ENCODE measurements around the gene CALCA. TPM values are rescaled to one million over a fixed set of nuclear protein-coding genes. Genes with fewer than 3 reads are reported as not detected.
"Not testable (repeated sequence)": the region's sequence is repeated elsewhere in the genome, so short reads cannot be mapped to it uniquely, and the experiment has no call there.

CALCA gene, protein sequence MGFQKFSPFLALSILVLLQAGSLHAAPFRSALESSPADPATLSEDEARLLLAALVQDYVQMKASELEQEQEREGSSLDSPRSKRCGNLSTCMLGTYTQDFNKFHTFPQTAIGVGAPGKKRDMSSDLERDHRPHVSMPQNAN
- not detected in 2 replicates for total RNA-seq

DNA sequence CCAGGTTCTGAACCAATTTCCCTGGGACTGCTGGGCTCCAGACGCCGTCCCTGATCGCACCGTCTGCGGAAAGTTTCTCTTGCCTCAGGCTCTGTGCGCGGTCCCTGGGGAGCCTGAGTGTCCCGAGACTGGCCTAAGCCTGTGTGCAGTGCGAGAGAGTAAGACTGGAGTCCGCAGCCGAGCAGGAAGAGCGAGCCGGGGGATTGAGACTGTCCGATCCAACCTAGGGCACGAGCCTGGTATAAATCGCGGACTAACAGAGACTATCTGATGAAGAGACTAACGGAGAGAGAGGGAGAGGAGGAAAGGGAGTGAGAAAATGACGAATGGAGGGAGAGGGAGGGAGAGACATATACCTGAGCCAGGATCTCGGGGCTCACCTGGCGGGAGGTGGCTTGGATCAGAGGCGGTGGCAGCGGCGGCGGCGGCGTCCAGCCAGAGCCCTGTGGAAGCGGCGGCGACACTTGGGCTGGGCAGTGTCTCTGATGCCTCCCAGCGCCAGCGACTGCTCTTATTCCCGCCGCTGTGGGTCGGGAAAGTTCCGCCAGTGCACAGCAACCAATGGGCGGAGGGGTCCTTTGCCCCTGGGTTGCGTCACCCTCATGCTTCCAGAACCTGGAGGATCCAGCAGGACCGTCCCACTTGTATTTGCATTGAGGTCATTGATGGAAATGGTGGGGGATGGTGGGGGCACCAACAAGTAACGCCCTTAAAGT, at the start of gene CALCA:
CALCA (minus strand) TSS at position 487 of the 716 bp plus-strand sequence. CDS start 1,159 bp downstream, outside the sequence.
- DNase-seq (ENCODE audit: low spot score) = no peak
- Mint-ChIP-seq H3K4me1 (ENCODE audit: low read depth) (peaks cover 33% of the 10 kb centered on the region), H3K27me3 (ENCODE audit: insufficient read depth) (peaks cover 63% of the 10 kb centered on the region), H3K9me3 (no peaks in the 10 kb centered on the region), H3K4me3 (peak within 1 kb of the TSS; percentile 73), H3K36me3 (ENCODE audit: low read depth) (peaks cover 2% of the 10 kb centered on the region), H3K27ac (no peak within 1 kb of the TSS)
- intact Hi-C loops (cut with micrococcal nuclease) = loop anchor here (2.0 to 10.0 kb wide), 3 partner anchors 63 to 1633 kb away; no protein-coding TSS in a partner anchor

DNA sequence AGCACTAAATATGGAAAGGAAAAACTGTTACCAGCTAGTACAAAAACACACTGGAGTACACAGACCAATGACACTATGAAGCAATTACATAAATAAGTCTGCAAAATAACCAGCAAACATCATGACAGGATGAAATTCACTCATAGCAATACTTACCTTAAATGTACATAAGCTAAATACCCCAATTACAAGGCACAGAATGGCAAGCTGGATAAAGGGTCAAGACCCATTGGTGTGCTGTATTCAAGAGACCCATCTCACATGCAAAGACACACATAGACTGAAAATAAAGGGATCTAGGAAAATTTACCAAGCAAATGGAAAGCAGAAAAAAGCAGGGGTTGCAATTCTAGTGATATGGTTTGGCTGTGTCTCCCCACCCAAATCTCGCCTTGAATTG, 44.0 kb upstream of the CALCA start:
- H3K9me3 Mint-ChIP-seq = peaks cover 26% of the 10 kb centered on the region
- no peak for DNase-seq (ENCODE audit: low spot score)
- H3K27me3 Mint-ChIP-seq (ENCODE audit: insufficient read depth) = peaks cover 22% of the 10 kb centered on the region
- no peaks in the 10 kb centered on the region for H3K4me1 Mint-ChIP-seq (ENCODE audit: low read depth)
- H3K4me3 Mint-ChIP-seq = no peak overlapping the region
- intact Hi-C loops (cut with micrococcal nuclease) = no loop called here
- no peaks in the 10 kb centered on the region for H3K36me3 Mint-ChIP-seq (ENCODE audit: low read depth)
- H3K27ac Mint-ChIP-seq = no peak overlapping the region

DNA sequence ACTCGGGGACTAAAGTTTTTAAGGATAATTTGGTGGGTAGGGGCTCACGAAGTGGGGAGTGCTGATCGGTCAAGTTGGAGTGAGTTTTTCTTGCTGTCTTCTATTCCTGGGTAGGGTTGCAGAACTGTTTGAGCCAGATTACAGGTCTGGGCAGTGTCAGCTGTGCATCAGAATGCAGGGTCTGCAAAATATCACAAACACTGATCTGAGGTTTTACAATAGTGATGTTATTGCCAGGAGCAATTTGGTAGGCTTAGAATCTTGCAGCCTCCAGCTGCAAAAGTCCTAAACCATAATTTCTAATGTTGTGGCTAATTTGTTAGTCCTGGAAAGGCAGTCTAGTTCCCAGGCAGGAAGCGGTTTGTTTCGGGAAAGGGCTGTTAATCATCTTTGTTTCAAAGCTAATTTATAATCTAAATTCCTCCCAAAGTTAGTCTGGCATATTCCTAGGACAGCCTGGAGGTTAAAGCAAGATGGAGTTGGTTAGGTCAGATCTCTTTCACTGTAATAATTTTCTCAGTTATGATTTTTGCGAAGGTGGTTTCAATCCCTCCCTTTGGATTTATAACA, 39.7 kb upstream of the CALCA start:
- Mint-ChIP-seq H3K27ac (no peak overlapping the region), H3K36me3 (ENCODE audit: low read depth) (no peaks in the 10 kb centered on the region), H3K9me3 (peaks cover 16% of the 10 kb centered on the region), H3K4me1 (ENCODE audit: low read depth) (no peaks in the 10 kb centered on the region), H3K4me3 (no peak overlapping the region), H3K27me3 (ENCODE audit: insufficient read depth) (peaks cover 40% of the 10 kb centered on the region)
- intact Hi-C loops (cut with micrococcal nuclease) = no loop called here
- no peak for DNase-seq (ENCODE audit: low spot score)

DNA sequence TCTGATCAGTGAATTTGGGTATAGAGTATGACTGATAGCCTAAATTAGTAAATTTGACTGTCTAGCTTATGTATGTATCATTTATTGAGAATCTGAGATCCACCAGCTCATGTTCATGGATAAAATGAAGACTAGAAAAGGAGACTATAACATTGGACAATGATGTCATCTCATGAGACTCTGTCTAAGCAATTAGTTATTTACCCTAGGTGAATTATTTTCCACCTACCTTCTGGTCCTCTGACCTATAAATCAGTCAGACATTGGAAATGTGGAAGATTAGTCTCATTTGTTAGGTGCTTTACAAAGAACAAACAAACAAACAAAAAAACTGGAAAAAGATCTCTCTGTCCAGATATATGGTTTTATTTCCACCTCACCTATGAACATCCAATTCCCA, 38.7 kb upstream of the CALCA start:
- intact Hi-C loops (cut with micrococcal nuclease) = no loop called here
- H3K4me3 Mint-ChIP-seq = no peak overlapping the region
- peaks cover 7% of the 10 kb centered on the region for H3K9me3 Mint-ChIP-seq
- no peaks in the 10 kb centered on the region for H3K36me3 Mint-ChIP-seq (ENCODE audit: low read depth)
- no peak overlapping the region for H3K27ac Mint-ChIP-seq
- H3K4me1 Mint-ChIP-seq (ENCODE audit: low read depth) = no peaks in the 10 kb centered on the region
- DNase-seq (ENCODE audit: low spot score) = no peak
- H3K27me3 Mint-ChIP-seq (ENCODE audit: insufficient read depth) = peaks cover 42% of the 10 kb centered on the region

DNA sequence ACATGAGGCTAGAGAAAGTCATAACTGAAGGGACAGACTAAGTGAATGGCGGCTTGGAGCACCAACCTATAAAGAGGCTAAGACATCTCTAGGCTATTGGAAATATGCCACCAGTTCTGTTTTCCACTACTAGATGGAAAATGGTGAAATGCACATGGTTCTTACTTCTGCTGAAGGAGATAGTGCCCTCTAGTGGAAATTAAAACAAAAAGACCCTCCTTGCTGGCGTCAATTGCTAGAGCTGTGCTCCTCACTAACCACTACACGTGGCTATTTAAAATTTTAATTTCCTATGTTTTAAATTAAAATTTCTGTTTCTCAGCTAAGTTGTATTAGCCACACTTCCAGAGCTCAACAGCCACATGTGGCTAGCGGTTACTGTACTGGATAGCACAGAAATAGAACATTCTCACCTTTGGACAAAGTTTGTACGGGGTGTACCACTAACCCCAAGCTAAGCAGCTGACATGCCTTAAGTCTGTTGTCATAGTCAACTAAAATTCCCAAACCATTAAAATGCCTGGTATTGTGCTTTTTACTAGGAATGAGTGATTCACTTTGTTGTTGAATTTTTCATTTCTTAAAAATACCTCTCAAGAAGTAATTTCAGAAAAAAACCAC, 34.1 kb upstream of the CALCA start:
- Mint-ChIP-seq H3K9me3 (no peaks in the 10 kb centered on the region), H3K27me3 (ENCODE audit: insufficient read depth) (peaks cover 55% of the 10 kb centered on the region), H3K36me3 (ENCODE audit: low read depth) (no peaks in the 10 kb centered on the region), H3K4me3 (no peak overlapping the region), H3K4me1 (ENCODE audit: low read depth) (no peaks in the 10 kb centered on the region), H3K27ac (no peak overlapping the region)
- intact Hi-C loops (cut with micrococcal nuclease) = loop anchor here (1.0 to 10.0 kb wide), 6 partner anchors 32 to 491 kb away; no protein-coding TSS in a partner anchor
- DNase-seq (ENCODE audit: low spot score) = no peak

DNA sequence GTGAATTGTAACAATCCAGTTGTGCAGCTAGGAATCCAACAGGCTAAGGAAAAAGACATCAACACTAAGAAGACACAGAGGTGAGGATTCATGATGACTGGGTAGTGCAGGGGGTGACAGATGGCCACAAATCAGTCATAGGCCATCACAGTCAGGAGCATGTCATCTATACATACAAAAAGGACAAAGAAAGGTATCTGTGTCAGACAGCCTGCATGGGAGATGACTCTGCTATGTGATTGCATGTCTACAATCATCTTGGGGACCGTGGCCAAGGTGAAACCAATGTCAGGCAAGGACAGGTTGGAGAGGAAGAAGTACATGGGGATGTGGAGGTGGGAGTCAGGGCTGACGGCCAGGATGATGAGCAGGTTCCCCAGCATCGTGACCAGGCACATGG, 16.0 kb upstream of the CALCA start:
- H3K4me3 Mint-ChIP-seq; DNase-seq (ENCODE audit: low spot score); intact Hi-C loops (cut with micrococcal nuclease); H3K4me1 Mint-ChIP-seq (ENCODE audit: low read depth); H3K36me3 Mint-ChIP-seq (ENCODE audit: low read depth); H3K27me3 Mint-ChIP-seq (ENCODE audit: insufficient read depth); H3K9me3 Mint-ChIP-seq; H3K27ac Mint-ChIP-seq: not testable (repeated sequence)

DNA sequence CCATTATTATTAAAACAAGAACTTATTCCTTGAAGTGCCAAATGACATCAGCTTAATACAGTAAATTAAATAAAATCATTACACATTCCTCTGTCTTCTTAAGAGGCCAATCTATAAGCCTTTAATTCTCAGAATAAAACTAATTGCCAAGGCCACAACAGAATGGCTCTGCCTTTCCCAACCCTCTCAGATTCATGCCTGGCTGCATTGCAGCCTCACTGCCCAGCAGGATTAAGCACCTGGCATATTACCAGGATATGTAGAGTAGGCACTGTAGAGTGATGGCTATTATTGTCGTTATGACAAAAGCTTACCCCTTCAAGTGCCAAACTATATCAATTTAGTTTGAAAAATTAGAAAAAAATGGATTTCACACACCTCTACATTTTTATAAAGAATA, 9.4 kb upstream of the CALCA start:
- Mint-ChIP-seq H3K4me3 (no peak overlapping the region), H3K9me3 (no peaks in the 10 kb centered on the region), H3K36me3 (ENCODE audit: low read depth) (no peaks in the 10 kb centered on the region), H3K4me1 (ENCODE audit: low read depth) (no peaks in the 10 kb centered on the region), H3K27me3 (ENCODE audit: insufficient read depth) (peaks cover 38% of the 10 kb centered on the region), H3K27ac (no peak overlapping the region)
- DNase-seq (ENCODE audit: low spot score) = no peak
- intact Hi-C loops (cut with micrococcal nuclease) = no loop called here

DNA sequence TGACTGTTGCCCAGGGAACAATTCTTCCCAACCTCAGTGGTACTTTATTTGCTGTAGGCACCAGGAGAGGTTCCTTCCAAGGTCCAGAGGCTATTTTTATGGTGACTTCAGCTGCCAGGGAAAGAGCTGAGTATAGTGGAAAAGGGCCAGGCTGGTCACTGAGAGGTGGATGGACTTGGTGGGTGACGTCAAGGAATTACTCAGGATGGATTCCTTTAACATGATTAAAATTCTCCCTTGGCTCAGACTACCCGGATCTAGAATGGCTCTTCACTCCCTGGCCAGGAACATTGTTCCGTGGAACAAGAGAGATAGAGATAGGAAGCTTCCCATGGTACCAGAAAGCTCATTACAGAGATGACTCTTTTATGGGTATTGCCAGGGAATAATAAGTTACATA, 8.7 kb upstream of the CALCA start:
- Mint-ChIP-seq H3K36me3 (ENCODE audit: low read depth) (no peaks in the 10 kb centered on the region), H3K9me3 (no peaks in the 10 kb centered on the region), H3K27me3 (ENCODE audit: insufficient read depth) (peaks cover 44% of the 10 kb centered on the region), H3K27ac (no peak overlapping the region), H3K4me1 (ENCODE audit: low read depth) (no peaks in the 10 kb centered on the region), H3K4me3 (no peak overlapping the region)
- DNase-seq (ENCODE audit: low spot score) = no peak
- intact Hi-C loops (cut with micrococcal nuclease) = no loop called here

DNA sequence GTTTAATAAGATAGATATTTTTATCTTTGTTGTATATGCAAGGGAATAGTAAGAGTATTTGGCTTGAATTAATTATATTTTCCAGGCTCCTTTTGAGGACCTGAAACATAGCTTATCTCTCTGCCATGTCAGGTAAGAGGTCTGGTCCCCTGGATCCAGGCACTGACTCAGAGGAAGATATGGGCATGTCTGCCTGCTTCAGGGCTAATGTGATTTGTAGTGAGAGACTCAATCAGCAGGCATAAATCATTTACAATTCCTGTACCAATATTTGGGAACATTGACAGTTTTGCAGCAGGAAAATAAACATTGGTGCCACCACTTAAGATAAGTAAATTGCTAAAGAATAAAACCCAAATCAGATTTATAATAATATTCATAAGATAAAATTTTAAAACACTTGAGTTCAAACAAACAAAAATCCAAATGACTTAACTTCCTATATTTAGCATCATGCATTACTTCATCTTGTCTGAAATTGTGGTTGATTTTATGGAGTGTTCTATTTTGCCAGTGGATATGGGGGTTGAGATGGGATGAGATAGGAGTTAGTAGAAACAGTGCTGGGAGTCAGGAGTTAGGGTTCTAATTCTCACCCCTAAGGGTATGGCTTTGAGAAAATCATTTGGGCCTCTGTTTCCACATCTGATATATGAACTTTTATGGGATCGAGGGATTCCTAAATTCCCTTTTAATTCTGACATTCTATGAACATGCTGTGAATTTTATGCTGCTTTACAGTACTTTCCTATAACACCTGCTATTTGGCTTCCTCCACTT, 5.1 kb upstream of the CALCA start:
- intact Hi-C loops (cut with micrococcal nuclease) = loop anchor here (10.0 kb wide), 2 partner anchors 192 to 1628 kb away; no protein-coding TSS in a partner anchor
- H3K4me3 Mint-ChIP-seq = no peak overlapping the region
- peaks cover 65% of the 10 kb centered on the region for H3K27me3 Mint-ChIP-seq (ENCODE audit: insufficient read depth)
- peaks cover 27% of the 10 kb centered on the region for H3K4me1 Mint-ChIP-seq (ENCODE audit: low read depth)
- H3K27ac Mint-ChIP-seq = no peak overlapping the region
- H3K36me3 Mint-ChIP-seq (ENCODE audit: low read depth) = no peaks in the 10 kb centered on the region
- no peak for DNase-seq (ENCODE audit: low spot score)
- no peaks in the 10 kb centered on the region for H3K9me3 Mint-ChIP-seq

DNA sequence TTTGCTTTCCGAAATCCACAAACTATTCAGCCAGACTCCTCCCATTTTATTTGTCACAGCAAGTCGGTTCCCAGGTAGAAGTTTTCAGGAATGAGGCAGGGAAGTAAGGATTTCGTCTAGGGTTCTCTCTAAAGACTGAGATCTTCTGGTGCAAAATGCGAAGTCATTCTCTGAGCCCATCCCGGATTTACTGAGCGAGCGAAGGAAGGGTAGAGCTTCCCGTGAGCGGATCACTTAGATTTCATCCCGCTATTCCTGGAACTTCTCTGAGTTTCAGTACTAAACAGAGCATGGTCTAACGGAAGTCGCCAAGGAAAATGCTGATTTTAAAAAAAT, 3.1 kb upstream of the CALCA start:
- intact Hi-C loops (cut with micrococcal nuclease) = loop anchor here (2.0 to 10.0 kb wide), 3 partner anchors 190 to 1630 kb away; no protein-coding TSS in a partner anchor
- H3K9me3 Mint-ChIP-seq = no peaks in the 10 kb centered on the region
- H3K36me3 Mint-ChIP-seq (ENCODE audit: low read depth) = peaks cover 2% of the 10 kb centered on the region
- DNase-seq (ENCODE audit: low spot score) = no peak
- no peak overlapping the region for H3K27ac Mint-ChIP-seq
- H3K27me3 Mint-ChIP-seq (ENCODE audit: insufficient read depth) = peaks cover 80% of the 10 kb centered on the region
- no peak overlapping the region for H3K4me3 Mint-ChIP-seq
- H3K4me1 Mint-ChIP-seq (ENCODE audit: low read depth) = peaks cover 33% of the 10 kb centered on the region

DNA sequence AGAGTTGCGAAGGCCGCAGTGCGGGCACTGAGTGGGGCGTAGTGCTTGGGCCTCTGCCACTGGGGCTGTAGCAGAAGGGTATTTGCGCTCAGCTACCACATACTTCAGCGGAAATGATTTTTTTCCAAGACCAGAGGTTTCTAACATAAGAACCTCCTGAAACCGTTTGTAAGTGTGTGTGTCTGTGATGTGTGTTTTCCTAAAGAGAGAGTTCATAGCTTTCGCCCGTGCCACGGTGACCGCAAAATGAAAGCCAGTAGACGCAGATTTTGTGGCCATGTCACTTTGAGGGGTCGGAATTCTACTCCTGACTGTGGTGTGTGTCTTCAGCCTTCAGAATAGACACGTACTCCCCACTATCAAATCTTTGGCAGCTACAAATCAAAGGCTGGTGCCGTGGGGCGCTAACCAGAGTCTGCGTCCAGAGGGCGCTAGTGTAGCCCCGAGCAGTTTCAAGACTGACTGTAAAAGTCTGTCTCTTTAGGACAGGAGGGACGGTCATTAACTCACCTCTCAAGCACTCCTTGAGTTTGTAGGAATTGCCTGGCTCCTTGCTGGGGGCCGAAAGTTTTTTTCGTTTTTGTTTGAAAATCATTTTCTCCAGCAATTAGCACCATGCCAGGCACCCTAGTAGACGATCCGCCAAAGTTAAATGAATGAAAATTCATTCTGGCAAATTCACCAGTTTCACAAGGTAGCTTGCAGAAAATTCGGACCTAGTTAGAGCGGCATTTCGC, 2.5 kb upstream of the CALCA start:
- H3K27me3 Mint-ChIP-seq (ENCODE audit: insufficient read depth) = peaks cover 81% of the 10 kb centered on the region
- no peaks in the 10 kb centered on the region for H3K9me3 Mint-ChIP-seq
- peaks cover 33% of the 10 kb centered on the region for H3K4me1 Mint-ChIP-seq (ENCODE audit: low read depth)
- H3K4me3 Mint-ChIP-seq = peak overlapping the region; percentile 53
- peak; percentile 41 for DNase-seq (ENCODE audit: low spot score)
- H3K36me3 Mint-ChIP-seq (ENCODE audit: low read depth) = peaks cover 2% of the 10 kb centered on the region
- intact Hi-C loops (cut with micrococcal nuclease) = loop anchor here (1.0 to 10.0 kb wide), 5 partner anchors 32 to 1630 kb away; no protein-coding TSS in a partner anchor
- no peak overlapping the region for H3K27ac Mint-ChIP-seq
